HEK293T (cell line): ENCODE data around the gene DNAH14.

Experiments used
- LEF1 ChIP-seq: fragments of 450-650 bp; IDR thresholded peaks from 2 replicates; pipeline ENCODE4 v1.6.1; 2017; ENCODE audit warnings: mild to moderate bottlenecking, borderline replicate concordance
- SP1 ChIP-seq: fragments of 450-650 bp; IDR thresholded peaks from 2 replicates; pipeline ENCODE4 v1.6.1; 2017

DNA sequence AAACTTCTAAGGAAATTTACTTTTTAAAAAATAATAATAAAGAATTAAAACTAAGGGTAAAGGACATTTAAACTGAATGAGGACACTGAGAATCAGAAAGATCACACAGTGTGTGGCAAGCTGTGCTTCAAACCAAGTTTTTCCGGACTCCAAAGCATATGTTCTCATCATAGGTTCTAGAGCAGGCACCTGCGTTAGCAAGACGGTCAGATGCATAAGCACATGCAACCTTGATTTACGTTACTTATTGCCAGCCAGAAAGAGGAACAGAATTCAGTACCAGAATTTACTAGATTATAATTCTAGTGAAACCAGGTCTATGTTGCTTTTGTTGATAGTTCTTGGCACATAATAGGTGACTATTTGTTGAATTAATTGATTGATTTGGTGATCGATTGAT, 504.6 kb downstream of the DNAH14 start:
- TF ChIP-seq LEF1: no peak
- no peak for TF ChIP-seq SP1
